Measurements from ENCODE around the gene KHK. TPM values are rescaled to one million over a fixed set of nuclear protein-coding genes. Genes with fewer than 3 reads are reported as not detected.

Gene KHK
- total and polyA plus RNA-seq, 9 of the 15 experiments (the other 6 are each of a cell fraction or from before 2014, with no cell fraction given), result 1.5 to 10.7 (median 5.2) TPM

- peaks cover 4% of the 10 kb centered on the region for H3K9me1 ChIP-seq (ENCODE audit: control insufficient read depth, insufficient read depth, low read length)
- DNase-seq (ENCODE audit: extremely low read depth in 1 of 4, low spot score in 3 of 4) (no peak), FAIRE-seq (no peak), ATAC-seq (no peak)
- peak overlapping the region; percentile 57; the same call in 1 of the 2 replicates for H3K4me3 ChIP-seq
- no peaks in the 10 kb centered on the region for H3K36me3 ChIP-seq (ENCODE audit: control insufficient read depth, insufficient read depth, low read length)
- ChIA-PET POLR2A (interaction anchor here (0.6 to 1.2 kb wide), 4 partner anchors 10 to 118 kb away, joined by 3 to 4 read pairs (median 4); no protein-coding TSS in a partner anchor), CTCF (ENCODE audit: low intra/inter-chr PET ratio) (interaction anchor here (0.7 to 2.5 kb wide), 4 partner anchors 53 to 123 kb away, joined by 3 to 22 read pairs (median 4); no protein-coding TSS in a partner anchor)
- in situ Hi-C loops (cut with MboI), result loop anchor here (5.0 kb wide), 1 partner anchor 123 kb away; no protein-coding TSS in a partner anchor
- no peaks in the 10 kb centered on the region for H3K27me3 ChIP-seq (ENCODE audit: control insufficient read depth in 2 of 2, insufficient read depth in 2 of 2, low read length in 2 of 2)
- H3K27ac ChIP-seq (ENCODE audit: extremely low read depth, low read depth, low read length), result peak overlapping the region; percentile 85; the same call in 1 of the 3 replicates
- H3K9me3 ChIP-seq (replicated peaks; ENCODE audit: control insufficient read depth, insufficient read depth, low read depth, low read length), result no peaks in the 10 kb centered on the region
- H2AFZ ChIP-seq (ENCODE audit: low read depth, low read length), result peak overlapping the region; percentile 56
- no peaks in the 10 kb centered on the region for H4K20me1 ChIP-seq (replicated peaks; ENCODE audit: control insufficient read depth, insufficient read depth, low read length)
- intact Hi-C loops (cut with micrococcal nuclease), result loop anchor here (2.0 kb wide), 1 partner anchor 124 kb away; no protein-coding TSS in a partner anchor
- peak overlapping the region; percentile 69 for H3K4me2 ChIP-seq (ENCODE audit: insufficient read depth, low read length)
- WGBS (ENCODE audit: insufficient coverage, low coverage, missing lambda C conversion rate), result 72% methylated on average over 9 of the region's 10 CpGs
- peak overlapping the region; percentile 81 to 95 for H3K9ac ChIP-seq (ENCODE audit: insufficient read depth in 1 of 2, low read depth in 2 of 2, low read length in 2 of 2)
- BruUV-seq (replicated peaks), result TSS peak; percentile 75
- H3K4me1 ChIP-seq (replicated peaks in 1 of 2; ENCODE audit: control insufficient read depth in 2 of 2, insufficient read depth in 2 of 2, low read length in 2 of 2), result peaks cover 58 to 75% of the 10 kb centered on the region in 2 experiments
- H3K79me2 ChIP-seq (ENCODE audit: control insufficient read depth, insufficient read depth, low read length), result peaks cover 10% of the 10 kb centered on the region; the same call in 1 of the 3 replicates
- TF ChIP-seq EP400 (IDR thresholded peaks at IDR 0.05) (no peak), ZNF24 (IDR thresholded peaks at IDR 0.05) (peak; percentile 92), ADNP (tag; IDR thresholded peaks at IDR 0.05) (no peak), ZNF717 (CRISPR knock-in tag; IDR thresholded peaks at IDR 0.05) (no peak), KDM5B (IDR thresholded peaks at IDR 0.05; ENCODE audit: insufficient replicate concordance, low read depth, low read length) (no peak), DNMT1 (IDR thresholded peaks at IDR 0.05) (no peak), RBBP5 (IDR thresholded peaks at IDR 0.05; ENCODE audit: borderline replicate concordance, insufficient read depth, low read length, poor library complexity, severe bottlenecking) (peak; percentile 3), ARID2 (IDR thresholded peaks at IDR 0.05) (no peak), ZNF655 (CRISPR knock-in tag; IDR thresholded peaks at IDR 0.05) (no peak), FOXK1 (CRISPR knock-in tag; IDR thresholded peaks at IDR 0.05; ENCODE audit: borderline replicate concordance) (no peak), PCBP2 (IDR thresholded peaks at IDR 0.05; ENCODE audit: low read depth, low read length, poor library complexity, severe bottlenecking) (no peak), ZNF589 (CRISPR knock-in tag; IDR thresholded peaks at IDR 0.05; ENCODE audit: low read depth) (0 out of 2 replicates have a peak, but pooled peaks have one; percentile 22), KLF16 (IDR thresholded peaks at IDR 0.05) (no peak), ZNF175 (CRISPR knock-in tag; IDR thresholded peaks at IDR 0.05; ENCODE audit: low read depth) (no peak), ZBED1 (IDR thresholded peaks at IDR 0.05) (no peak)
- TF ChIP-seq, protein P1, sequence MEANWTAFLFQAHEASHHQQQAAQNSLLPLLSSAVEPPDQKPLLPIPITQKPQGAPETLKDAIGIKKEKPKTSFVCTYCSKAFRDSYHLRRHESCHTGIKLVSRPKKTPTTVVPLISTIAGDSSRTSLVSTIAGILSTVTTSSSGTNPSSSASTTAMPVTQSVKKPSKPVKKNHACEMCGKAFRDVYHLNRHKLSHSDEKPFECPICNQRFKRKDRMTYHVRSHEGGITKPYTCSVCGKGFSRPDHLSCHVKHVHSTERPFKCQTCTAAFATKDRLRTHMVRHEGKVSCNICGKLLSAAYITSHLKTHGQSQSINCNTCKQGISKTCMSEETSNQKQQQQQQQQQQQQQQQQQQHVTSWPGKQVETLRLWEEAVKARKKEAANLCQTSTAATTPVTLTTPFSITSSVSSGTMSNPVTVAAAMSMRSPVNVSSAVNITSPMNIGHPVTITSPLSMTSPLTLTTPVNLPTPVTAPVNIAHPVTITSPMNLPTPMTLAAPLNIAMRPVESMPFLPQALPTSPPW (CRISPR knock-in tag; IDR thresholded peaks at IDR 0.05), result peak; percentile 89; the same call in 1 of the 2 replicates
These were observed 1.4 kb upstream of the KHK start for GRCh38 chr2:27085062-27085672.
